Measurements from ENCODE around the gene HSF2. TPM values are rescaled to one million over a fixed set of nuclear protein-coding genes. Genes with fewer than 3 reads are reported as not detected.
A peak's percentile ranks its signal among the peaks of the same experiment; 100 is the strongest.

Gene HSF2
- 10 to 100 TPM; 12.5 to 32.4 (median 26.5) TPM for total RNA-seq
- 10 to 100 TPM; 18.1 to 45.4 TPM for polyA plus RNA-seq
- total RNA-seq = 41.9 reads per million, percentile 67 among the genes with 10 or more reads in this experiment

GRCh38 chr6:122399348-122400120 lies at the start of gene HSF2:
HSF2 (plus strand) TSS chr6:122399652; CDS start chr6:122399738, 86 bp downstream.
- CTCF ChIA-PET = interaction anchor here (0.6 to 1.3 kb wide), 3 partner anchors 9 to 72 kb away, joined by 3 read pairs; partner anchors contain the start of gene SERINC1

GRCh38 chr6:122352981-122353664 lies 46.3 kb upstream of the HSF2 start:
- Histone ChIP-seq H3K27ac (ENCODE audit: low read depth, low read length) (no peak overlapping the region), H3K4me3 (ENCODE audit: low read length) (no peak overlapping the region), H3K9me3 (ENCODE audit: control insufficient read depth in 2 of 3, low read length in 3 of 3) (no peaks in the 10 kb centered on the region), H3K4me1 (ENCODE audit: control insufficient read depth in 2 of 2, insufficient read depth in 2 of 2, low read length in 2 of 2) (no peaks in the 10 kb centered on the region), H3K36me3 (ENCODE audit: control insufficient read depth in 2 of 3, insufficient read depth in 3 of 3, low read length in 3 of 3) (no peaks in the 10 kb centered on the region), H3K27me3 (ENCODE audit: control insufficient read depth in 2 of 2, insufficient read depth in 2 of 2, low read length in 2 of 2) (no peaks in the 10 kb centered on the region)
- intact Hi-C loops (cut with micrococcal nuclease) = no loop called here
- H3K36me3 Mint-ChIP-seq = no peaks in the 10 kb centered on the region
- H3K4me1 Mint-ChIP-seq = no peaks in the 10 kb centered on the region
- no peak overlapping the region for H3K27ac Mint-ChIP-seq
- ChIA-PET POLR2A (no interaction called here), CTCF (no interaction called here)
- H3K4me3 Mint-ChIP-seq = no peak overlapping the region
- no peak for DNase-seq
- no peak for ATAC-seq
- peaks cover 0 to 17% (median 8%) of the 10 kb centered on the region in 5 donors for H3K27me3 Mint-ChIP-seq
- H3K9me3 Mint-ChIP-seq = peaks cover 0 to under 1% (median 0%) of the 10 kb centered on the region in 11 donors

More at GRCh38 chr6:122399348-122400120, at the start of gene HSF2:
- POLR2A ChIA-PET = interaction anchor here (0.6 to 1.5 kb wide), 6 partner anchors 8 to 72 kb away, joined by 3 to 11 read pairs (median 4); partner anchors contain the start of gene SERINC1
- peak within 1 kb of the TSS; percentile 87 for H3K27ac ChIP-seq (ENCODE audit: low read depth, low read length)
- H3K36me3 Mint-ChIP-seq = peaks cover 0 to 6% (median 0%) of the 10 kb centered on the region in 5 donors
- DNase-seq = peak; percentile 79 to 95 (median 91)
- H3K27me3 Mint-ChIP-seq = no peaks in the 10 kb centered on the region
- peak within 1 kb of the TSS; percentile 93 to 98 (median 97) for H3K27ac Mint-ChIP-seq
- intact Hi-C loops (cut with micrococcal nuclease) = loop anchor here (1.0 to 10.0 kb wide), 8 partner anchors 9 to 1065 kb away; partner anchors contain the start of genes SERINC1 (in 2 of the 2), TBC1D32 (in 2 of the 2), GJA1 (in 1 of the 2) and PKIB (in 1 of the 2)
- no peaks in the 10 kb centered on the region for H3K9me3 ChIP-seq (ENCODE audit: control insufficient read depth in 2 of 3, low read length in 3 of 3)
- peaks cover 29 to 54% (median 43%) of the 10 kb centered on the region in 7 donors for H3K4me1 Mint-ChIP-seq
- peaks cover 0 to 3% (median 0%) of the 10 kb centered on the region in 3 experiments for H3K36me3 ChIP-seq (ENCODE audit: control insufficient read depth in 2 of 3, insufficient read depth in 3 of 3, low read length in 3 of 3)
- peaks cover 0 to 1% (median 0%) of the 10 kb centered on the region in 11 donors for H3K9me3 Mint-ChIP-seq
- peak; percentile 98 for ATAC-seq
- H3K4me3 Mint-ChIP-seq = peak within 1 kb of the TSS; percentile 89 to 100 (median 99)
- peaks cover 13 to 25% of the 10 kb centered on the region in 2 donors for H3K4me1 ChIP-seq (ENCODE audit: control insufficient read depth in 2 of 2, insufficient read depth in 2 of 2, low read length in 2 of 2)
- no peaks in the 10 kb centered on the region for H3K27me3 ChIP-seq (ENCODE audit: control insufficient read depth in 2 of 2, insufficient read depth in 2 of 2, low read length in 2 of 2)
- H3K4me3 ChIP-seq (ENCODE audit: low read length) = peak within 1 kb of the TSS; percentile 90

GRCh38 chr6:122360809-122361208 lies 38.6 kb upstream of the HSF2 start:
- Mint-ChIP-seq H3K36me3 (no peaks in the 10 kb centered on the region), H3K9me3 (peaks cover 0 to 4% (median 0%) of the 10 kb centered on the region in 11 donors), H3K27ac (no peak overlapping the region), H3K4me3 (no peak overlapping the region), H3K4me1 (no peaks in the 10 kb centered on the region), H3K27me3 (peaks cover 0 to 9% (median 4%) of the 10 kb centered on the region in 5 donors)
- no peaks in the 10 kb centered on the region for H3K4me1 ChIP-seq (ENCODE audit: control insufficient read depth in 2 of 2, insufficient read depth in 2 of 2, low read length in 2 of 2)
- ChIA-PET POLR2A (interaction anchor here (0.6 kb wide), 1 partner anchor 143 kb away, joined by 4 read pairs; no protein-coding TSS in a partner anchor), CTCF (interaction anchor here (0.6 kb wide), 1 partner anchor 87 kb away, joined by 3 read pairs; no protein-coding TSS in a partner anchor)
- H3K27ac ChIP-seq (ENCODE audit: low read depth, low read length) = no peak overlapping the region
- ATAC-seq = no peak
- no peaks in the 10 kb centered on the region for H3K9me3 ChIP-seq (ENCODE audit: control insufficient read depth in 2 of 3, low read length in 3 of 3)
- no peak for DNase-seq
- no peaks in the 10 kb centered on the region for H3K36me3 ChIP-seq (ENCODE audit: control insufficient read depth in 2 of 3, insufficient read depth in 3 of 3, low read length in 3 of 3)
- no peaks in the 10 kb centered on the region for H3K27me3 ChIP-seq (ENCODE audit: control insufficient read depth in 2 of 2, insufficient read depth in 2 of 2, low read length in 2 of 2)
- no peak overlapping the region for H3K4me3 ChIP-seq (ENCODE audit: low read length)
- intact Hi-C loops (cut with micrococcal nuclease) = no loop called here

- no peaks in the 10 kb centered on the region for H3K36me3 ChIP-seq (ENCODE audit: control insufficient read depth in 2 of 3, insufficient read depth in 3 of 3, low read length in 3 of 3)
- H3K27ac ChIP-seq (ENCODE audit: low read depth, low read length) = no peak overlapping the region
- no peaks in the 10 kb centered on the region for H3K9me3 ChIP-seq (ENCODE audit: control insufficient read depth in 2 of 3, low read length in 3 of 3)
- H3K27ac Mint-ChIP-seq = no peak overlapping the region
- H3K4me1 ChIP-seq (ENCODE audit: control insufficient read depth in 2 of 2, insufficient read depth in 2 of 2, low read length in 2 of 2) = no peaks in the 10 kb centered on the region
- H3K9me3 Mint-ChIP-seq = peaks cover 0 to 4% (median 0%) of the 10 kb centered on the region in 11 donors
- no peaks in the 10 kb centered on the region for H3K4me1 Mint-ChIP-seq
- POLR2A ChIA-PET = no interaction called here
- CTCF ChIA-PET = no interaction called here
- H3K27me3 ChIP-seq (ENCODE audit: control insufficient read depth in 2 of 2, insufficient read depth in 2 of 2, low read length in 2 of 2) = no peaks in the 10 kb centered on the region
- DNase-seq (no peak), ATAC-seq (no peak)
- H3K36me3 Mint-ChIP-seq = no peaks in the 10 kb centered on the region
- peaks cover 0 to 8% (median 4%) of the 10 kb centered on the region in 5 donors for H3K27me3 Mint-ChIP-seq
- H3K4me3 Mint-ChIP-seq = no peak overlapping the region
- intact Hi-C loops (cut with micrococcal nuclease) = no loop called here
- H3K4me3 ChIP-seq (ENCODE audit: low read length) = no peak overlapping the region
Observed at GRCh38 chr6:122361314-122361979, 38.0 kb upstream of the HSF2 start.

- Mint-ChIP-seq H3K27me3 (peaks cover 3 to 5% (median 4%) of the 10 kb centered on the region in 5 donors), H3K4me3 (no peak overlapping the region), H3K36me3 (no peaks in the 10 kb centered on the region), H3K4me1 (no peaks in the 10 kb centered on the region), H3K9me3 (peaks cover 0 to 4% (median 0%) of the 10 kb centered on the region in 11 donors), H3K27ac (no peak overlapping the region)
- ChIA-PET CTCF (no interaction called here), POLR2A (no interaction called here)
- H3K36me3 ChIP-seq (ENCODE audit: control insufficient read depth in 2 of 3, insufficient read depth in 3 of 3, low read length in 3 of 3) = no peaks in the 10 kb centered on the region
- no peak overlapping the region for H3K27ac ChIP-seq (ENCODE audit: low read depth, low read length)
- H3K27me3 ChIP-seq (ENCODE audit: control insufficient read depth in 2 of 2, insufficient read depth in 2 of 2, low read length in 2 of 2) = no peaks in the 10 kb centered on the region
- intact Hi-C loops (cut with micrococcal nuclease) = no loop called here
- no peaks in the 10 kb centered on the region for H3K4me1 ChIP-seq (ENCODE audit: control insufficient read depth in 2 of 2, insufficient read depth in 2 of 2, low read length in 2 of 2)
- ATAC-seq (no peak), DNase-seq (no peak)
- H3K4me3 ChIP-seq (ENCODE audit: low read length) = no peak overlapping the region
- H3K9me3 ChIP-seq (ENCODE audit: control insufficient read depth in 2 of 3, low read length in 3 of 3) = no peaks in the 10 kb centered on the region
Observed at GRCh38 chr6:122363769-122364483, 35.5 kb upstream of the HSF2 start.

Measured in naive thymus-derived CD4-positive, alpha-beta T cell (primary cell).